ENCODE data around the gene ALDOA. TPM values are rescaled to one million over a fixed set of nuclear protein-coding genes. Genes with fewer than 3 reads are reported as not detected.

ALDOA gene
- total and polyA plus RNA-seq, 10 of the 15 experiments (the other 5 are each of a cell fraction or from before 2014, with no cell fraction given): 218 to 2,339 (median 1,095) TPM

DNA sequence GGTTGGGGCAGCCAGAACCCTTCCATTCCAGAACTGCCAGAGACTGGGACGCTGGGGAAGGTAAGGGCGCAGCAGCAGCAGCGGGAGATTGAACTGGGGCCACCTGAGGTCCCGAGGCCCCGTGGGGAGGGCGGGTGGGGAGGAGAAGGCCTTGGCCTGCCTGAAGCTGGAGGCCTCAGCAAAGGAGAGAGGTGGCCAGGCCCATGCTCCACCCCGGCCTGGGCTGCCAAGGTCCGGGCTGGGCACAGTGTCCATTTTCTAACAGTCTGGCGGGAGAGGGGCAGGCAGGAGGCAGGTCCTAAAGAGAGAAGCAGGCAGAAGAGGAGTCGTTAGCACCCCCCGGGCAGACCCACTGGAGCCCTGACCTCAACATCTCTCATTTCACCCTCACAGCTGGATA, 48.9 kb downstream of the ALDOA start:
- H3K9ac ChIP-seq (ENCODE audit: control insufficient read depth, insufficient read depth, low read length): no peak overlapping the region
- H3K9me3 ChIP-seq (replicated peaks; ENCODE audit: control insufficient read depth, insufficient read depth, low read length): no peaks in the 10 kb centered on the region
- no peak overlapping the region for H3K4me3 ChIP-seq
- ChIA-PET CTCF (interaction anchor here (0.6 to 1.6 kb wide), 3 partner anchors 23 to 254 kb away, joined by 3 to 8 read pairs (median 4); partner anchors contain the start of gene TBX6), POLR2A (interaction anchor here (1.3 to 1.4 kb wide), 2 partner anchors 11 to 12 kb away, joined by 5 to 6 read pairs; no protein-coding TSS in a partner anchor), RAD21 (ENCODE audit: unreplicated experiment) (interaction anchor here (0.6 kb wide), 1 partner anchor 505 kb away, joined by 3 read pairs; no protein-coding TSS in a partner anchor), SMC1A (ENCODE audit: uncharacterized antibody, unreplicated experiment) (no interaction called here)
- BruUV-seq (replicated peaks): no TSS peak
- no peaks in the 10 kb centered on the region for H4K20me1 ChIP-seq (ENCODE audit: control insufficient read depth, insufficient read depth)
- FAIRE-seq: no peak
- H3K36me3 ChIP-seq (ENCODE audit: control insufficient read depth in 2 of 2, insufficient read depth in 2 of 2, low read length in 1 of 2): no peaks in the 10 kb centered on the region; a peak in 1 of 4 replicates
- no peaks in the 10 kb centered on the region for H3K27me3 ChIP-seq (replicated peaks in 1 of 2; ENCODE audit: control insufficient read depth in 2 of 2, insufficient read depth in 2 of 2, low read length in 1 of 2)
- in situ Hi-C loops (cut with MboI): no loop called here
- no peak overlapping the region for H3K4me2 ChIP-seq (ENCODE audit: control insufficient read depth, insufficient read depth)
- no peak overlapping the region for H2AFZ ChIP-seq (ENCODE audit: control insufficient read depth, low read depth, low read length)
- DNase-seq (ENCODE audit: low read depth, low spot score): no peak
- ATAC-seq: no peak
- peaks cover 2% of the 10 kb centered on the region for H3K4me1 ChIP-seq (ENCODE audit: control insufficient read depth, insufficient read depth, low read length)
- H3K27ac ChIP-seq (ENCODE audit: control insufficient read depth, insufficient read depth): no peak overlapping the region
- intact Hi-C loops (cut with micrococcal nuclease; ENCODE audit: unreplicated experiment): no loop called here
- 93% methylated on average over 8 of the region's 11 CpGs for WGBS (ENCODE audit: insufficient coverage, insufficient replicate concordance, low lambda C conversion rate, missing lambda C conversion rate)
- H3K79me2 ChIP-seq (ENCODE audit: control insufficient read depth, insufficient read depth, low read length): no peaks in the 10 kb centered on the region
- TF ChIP-seq, protein P1, sequence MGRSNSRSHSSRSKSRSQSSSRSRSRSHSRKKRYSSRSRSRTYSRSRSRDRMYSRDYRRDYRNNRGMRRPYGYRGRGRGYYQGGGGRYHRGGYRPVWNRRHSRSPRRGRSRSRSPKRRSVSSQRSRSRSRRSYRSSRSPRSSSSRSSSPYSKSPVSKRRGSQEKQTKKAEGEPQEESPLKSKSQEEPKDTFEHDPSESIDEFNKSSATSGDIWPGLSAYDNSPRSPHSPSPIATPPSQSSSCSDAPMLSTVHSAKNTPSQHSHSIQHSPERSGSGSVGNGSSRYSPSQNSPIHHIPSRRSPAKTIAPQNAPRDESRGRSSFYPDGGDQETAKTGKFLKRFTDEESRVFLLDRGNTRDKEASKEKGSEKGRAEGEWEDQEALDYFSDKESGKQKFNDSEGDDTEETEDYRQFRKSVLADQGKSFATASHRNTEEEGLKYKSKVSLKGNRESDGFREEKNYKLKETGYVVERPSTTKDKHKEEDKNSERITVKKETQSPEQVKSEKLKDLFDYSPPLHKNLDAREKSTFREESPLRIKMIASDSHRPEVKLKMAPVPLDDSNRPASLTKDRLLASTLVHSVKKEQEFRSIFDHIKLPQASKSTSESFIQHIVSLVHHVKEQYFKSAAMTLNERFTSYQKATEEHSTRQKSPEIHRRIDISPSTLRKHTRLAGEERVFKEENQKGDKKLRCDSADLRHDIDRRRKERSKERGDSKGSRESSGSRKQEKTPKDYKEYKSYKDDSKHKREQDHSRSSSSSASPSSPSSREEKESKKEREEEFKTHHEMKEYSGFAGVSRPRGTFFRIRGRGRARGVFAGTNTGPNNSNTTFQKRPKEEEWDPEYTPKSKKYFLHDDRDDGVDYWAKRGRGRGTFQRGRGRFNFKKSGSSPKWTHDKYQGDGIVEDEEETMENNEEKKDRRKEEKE (IDR thresholded peaks at IDR 0.05): no peak
- TF ChIP-seq CHD2 (IDR thresholded peaks at IDR 0.05; ENCODE audit: borderline replicate concordance, low read depth, low read length) (no peak), DPF2 (IDR thresholded peaks at IDR 0.05) (no peak), JUND (IDR thresholded peaks at IDR 0.05; ENCODE audit: low read depth, low read length) (no peak), ZNF24 (IDR thresholded peaks at IDR 0.05) (no peak), MXI1 (IDR thresholded peaks at IDR 0.05; ENCODE audit: low read depth, low read length) (no peak), KAT2A (conservative IDR thresholded peaks at IDR 0.05; ENCODE audit: control insufficient read depth, low read depth, low read length) (no peak), RBBP5 (conservative IDR thresholded peaks at IDR 0.05) (no peak), ZNF622 (IDR thresholded peaks at IDR 0.05) (no peak)
- TF ChIP-seq, protein P2, sequence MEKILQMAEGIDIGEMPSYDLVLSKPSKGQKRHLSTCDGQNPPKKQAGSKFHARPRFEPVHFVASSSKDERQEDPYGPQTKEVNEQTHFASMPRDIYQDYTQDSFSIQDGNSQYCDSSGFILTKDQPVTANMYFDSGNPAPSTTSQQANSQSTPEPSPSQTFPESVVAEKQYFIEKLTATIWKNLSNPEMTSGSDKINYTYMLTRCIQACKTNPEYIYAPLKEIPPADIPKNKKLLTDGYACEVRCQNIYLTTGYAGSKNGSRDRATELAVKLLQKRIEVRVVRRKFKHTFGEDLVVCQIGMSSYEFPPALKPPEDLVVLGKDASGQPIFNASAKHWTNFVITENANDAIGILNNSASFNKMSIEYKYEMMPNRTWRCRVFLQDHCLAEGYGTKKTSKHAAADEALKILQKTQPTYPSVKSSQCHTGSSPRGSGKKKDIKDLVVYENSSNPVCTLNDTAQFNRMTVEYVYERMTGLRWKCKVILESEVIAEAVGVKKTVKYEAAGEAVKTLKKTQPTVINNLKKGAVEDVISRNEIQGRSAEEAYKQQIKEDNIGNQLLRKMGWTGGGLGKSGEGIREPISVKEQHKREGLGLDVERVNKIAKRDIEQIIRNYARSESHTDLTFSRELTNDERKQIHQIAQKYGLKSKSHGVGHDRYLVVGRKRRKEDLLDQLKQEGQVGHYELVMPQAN (conservative IDR thresholded peaks at IDR 0.05): no peak
- TF ChIP-seq, protein P3, sequence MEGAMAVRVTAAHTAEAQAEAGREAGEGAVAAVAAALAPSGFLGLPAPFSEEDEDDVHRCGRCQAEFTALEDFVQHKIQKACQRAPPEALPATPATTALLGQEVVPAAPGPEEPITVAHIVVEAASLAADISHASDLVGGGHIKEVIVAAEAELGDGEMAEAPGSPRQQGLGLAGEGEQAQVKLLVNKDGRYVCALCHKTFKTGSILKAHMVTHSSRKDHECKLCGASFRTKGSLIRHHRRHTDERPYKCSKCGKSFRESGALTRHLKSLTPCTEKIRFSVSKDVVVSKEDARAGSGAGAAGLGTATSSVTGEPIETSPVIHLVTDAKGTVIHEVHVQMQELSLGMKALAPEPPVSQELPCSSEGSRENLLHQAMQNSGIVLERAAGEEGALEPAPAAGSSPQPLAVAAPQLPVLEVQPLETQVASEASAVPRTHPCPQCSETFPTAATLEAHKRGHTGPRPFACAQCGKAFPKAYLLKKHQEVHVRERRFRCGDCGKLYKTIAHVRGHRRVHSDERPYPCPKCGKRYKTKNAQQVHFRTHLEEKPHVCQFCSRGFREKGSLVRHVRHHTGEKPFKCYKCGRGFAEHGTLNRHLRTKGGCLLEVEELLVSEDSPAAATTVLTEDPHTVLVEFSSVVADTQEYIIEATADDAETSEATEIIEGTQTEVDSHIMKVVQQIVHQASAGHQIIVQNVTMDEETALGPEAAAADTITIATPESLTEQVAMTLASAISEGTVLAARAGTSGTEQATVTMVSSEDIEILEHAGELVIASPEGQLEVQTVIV (IDR thresholded peaks at IDR 0.05; ENCODE audit: borderline replicate concordance, partially characterized antibody): no peak
- TF ChIP-seq, protein P4, sequence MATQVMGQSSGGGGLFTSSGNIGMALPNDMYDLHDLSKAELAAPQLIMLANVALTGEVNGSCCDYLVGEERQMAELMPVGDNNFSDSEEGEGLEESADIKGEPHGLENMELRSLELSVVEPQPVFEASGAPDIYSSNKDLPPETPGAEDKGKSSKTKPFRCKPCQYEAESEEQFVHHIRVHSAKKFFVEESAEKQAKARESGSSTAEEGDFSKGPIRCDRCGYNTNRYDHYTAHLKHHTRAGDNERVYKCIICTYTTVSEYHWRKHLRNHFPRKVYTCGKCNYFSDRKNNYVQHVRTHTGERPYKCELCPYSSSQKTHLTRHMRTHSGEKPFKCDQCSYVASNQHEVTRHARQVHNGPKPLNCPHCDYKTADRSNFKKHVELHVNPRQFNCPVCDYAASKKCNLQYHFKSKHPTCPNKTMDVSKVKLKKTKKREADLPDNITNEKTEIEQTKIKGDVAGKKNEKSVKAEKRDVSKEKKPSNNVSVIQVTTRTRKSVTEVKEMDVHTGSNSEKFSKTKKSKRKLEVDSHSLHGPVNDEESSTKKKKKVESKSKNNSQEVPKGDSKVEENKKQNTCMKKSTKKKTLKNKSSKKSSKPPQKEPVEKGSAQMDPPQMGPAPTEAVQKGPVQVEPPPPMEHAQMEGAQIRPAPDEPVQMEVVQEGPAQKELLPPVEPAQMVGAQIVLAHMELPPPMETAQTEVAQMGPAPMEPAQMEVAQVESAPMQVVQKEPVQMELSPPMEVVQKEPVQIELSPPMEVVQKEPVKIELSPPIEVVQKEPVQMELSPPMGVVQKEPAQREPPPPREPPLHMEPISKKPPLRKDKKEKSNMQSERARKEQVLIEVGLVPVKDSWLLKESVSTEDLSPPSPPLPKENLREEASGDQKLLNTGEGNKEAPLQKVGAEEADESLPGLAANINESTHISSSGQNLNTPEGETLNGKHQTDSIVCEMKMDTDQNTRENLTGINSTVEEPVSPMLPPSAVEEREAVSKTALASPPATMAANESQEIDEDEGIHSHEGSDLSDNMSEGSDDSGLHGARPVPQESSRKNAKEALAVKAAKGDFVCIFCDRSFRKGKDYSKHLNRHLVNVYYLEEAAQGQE (IDR thresholded peaks at IDR 0.05; ENCODE audit: low read depth, low read length): no peak

All from GM12878 (cell line).